HL-60 (cell line): Measurements from ENCODE around the gene QRFP.

Experiments used
- GABPA ChIP-seq: IDR thresholded peaks from 2 replicates; pipeline ENCODE4 v1.6.1; 2012; ENCODE audit warnings: low read depth
- POLR2AphosphoS5 ChIP-seq: IDR thresholded peaks from 2 replicates; pipeline ENCODE4 v1.6.1; 2012; ENCODE audit warnings: low read depth
- SPI1 ChIP-seq: IDR thresholded peaks from 2 replicates; pipeline ENCODE4 v1.6.1; 2012; ENCODE audit warnings: low read depth, mild to moderate bottlenecking, borderline replicate concordance
- TF ChIP-seq, protein P1 (sequence below): IDR thresholded peaks from one replicate; pipeline ENCODE4 v1.5.1; 2011; ENCODE audit warnings: low read length, control low read depth, inconsistent platforms; ENCODE audit not compliant: insufficient read depth
- TF ChIP-seq, protein P2 (sequence below): IDR thresholded peaks from 2 replicates; pipeline ENCODE4 v1.6.1; 2012; ENCODE audit warnings: low read depth; ENCODE audit not compliant: insufficient replicate concordance

- TF ChIP-seq, protein P1, sequence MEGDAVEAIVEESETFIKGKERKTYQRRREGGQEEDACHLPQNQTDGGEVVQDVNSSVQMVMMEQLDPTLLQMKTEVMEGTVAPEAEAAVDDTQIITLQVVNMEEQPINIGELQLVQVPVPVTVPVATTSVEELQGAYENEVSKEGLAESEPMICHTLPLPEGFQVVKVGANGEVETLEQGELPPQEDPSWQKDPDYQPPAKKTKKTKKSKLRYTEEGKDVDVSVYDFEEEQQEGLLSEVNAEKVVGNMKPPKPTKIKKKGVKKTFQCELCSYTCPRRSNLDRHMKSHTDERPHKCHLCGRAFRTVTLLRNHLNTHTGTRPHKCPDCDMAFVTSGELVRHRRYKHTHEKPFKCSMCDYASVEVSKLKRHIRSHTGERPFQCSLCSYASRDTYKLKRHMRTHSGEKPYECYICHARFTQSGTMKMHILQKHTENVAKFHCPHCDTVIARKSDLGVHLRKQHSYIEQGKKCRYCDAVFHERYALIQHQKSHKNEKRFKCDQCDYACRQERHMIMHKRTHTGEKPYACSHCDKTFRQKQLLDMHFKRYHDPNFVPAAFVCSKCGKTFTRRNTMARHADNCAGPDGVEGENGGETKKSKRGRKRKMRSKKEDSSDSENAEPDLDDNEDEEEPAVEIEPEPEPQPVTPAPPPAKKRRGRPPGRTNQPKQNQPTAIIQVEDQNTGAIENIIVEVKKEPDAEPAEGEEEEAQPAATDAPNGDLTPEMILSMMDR: no peak
- no peak for TF ChIP-seq POLR2AphosphoS5
- no peak for TF ChIP-seq GABPA
- TF ChIP-seq, protein P2, sequence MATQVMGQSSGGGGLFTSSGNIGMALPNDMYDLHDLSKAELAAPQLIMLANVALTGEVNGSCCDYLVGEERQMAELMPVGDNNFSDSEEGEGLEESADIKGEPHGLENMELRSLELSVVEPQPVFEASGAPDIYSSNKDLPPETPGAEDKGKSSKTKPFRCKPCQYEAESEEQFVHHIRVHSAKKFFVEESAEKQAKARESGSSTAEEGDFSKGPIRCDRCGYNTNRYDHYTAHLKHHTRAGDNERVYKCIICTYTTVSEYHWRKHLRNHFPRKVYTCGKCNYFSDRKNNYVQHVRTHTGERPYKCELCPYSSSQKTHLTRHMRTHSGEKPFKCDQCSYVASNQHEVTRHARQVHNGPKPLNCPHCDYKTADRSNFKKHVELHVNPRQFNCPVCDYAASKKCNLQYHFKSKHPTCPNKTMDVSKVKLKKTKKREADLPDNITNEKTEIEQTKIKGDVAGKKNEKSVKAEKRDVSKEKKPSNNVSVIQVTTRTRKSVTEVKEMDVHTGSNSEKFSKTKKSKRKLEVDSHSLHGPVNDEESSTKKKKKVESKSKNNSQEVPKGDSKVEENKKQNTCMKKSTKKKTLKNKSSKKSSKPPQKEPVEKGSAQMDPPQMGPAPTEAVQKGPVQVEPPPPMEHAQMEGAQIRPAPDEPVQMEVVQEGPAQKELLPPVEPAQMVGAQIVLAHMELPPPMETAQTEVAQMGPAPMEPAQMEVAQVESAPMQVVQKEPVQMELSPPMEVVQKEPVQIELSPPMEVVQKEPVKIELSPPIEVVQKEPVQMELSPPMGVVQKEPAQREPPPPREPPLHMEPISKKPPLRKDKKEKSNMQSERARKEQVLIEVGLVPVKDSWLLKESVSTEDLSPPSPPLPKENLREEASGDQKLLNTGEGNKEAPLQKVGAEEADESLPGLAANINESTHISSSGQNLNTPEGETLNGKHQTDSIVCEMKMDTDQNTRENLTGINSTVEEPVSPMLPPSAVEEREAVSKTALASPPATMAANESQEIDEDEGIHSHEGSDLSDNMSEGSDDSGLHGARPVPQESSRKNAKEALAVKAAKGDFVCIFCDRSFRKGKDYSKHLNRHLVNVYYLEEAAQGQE: no peak
- no peak for TF ChIP-seq SPI1
Measured at GRCh38 chr9:130891688-130892476, 4.7 kb downstream of the QRFP start.
